HL-60 (cell line): Measurements from ENCODE around the gene SLC16A6.
A peak's percentile ranks its signal among the peaks of the same experiment; 100 is the strongest.
"Not testable (repeated sequence)": the region's sequence is repeated elsewhere in the genome, so short reads cannot be mapped to it uniquely, and the experiment has no call there.

ENCODE experiments used
- DNase-seq, 2 experiments: peaks; one replicate each; pipeline ENCODE4 v3.0.0-alpha.2; 2010 to 2020; ENCODE audit warnings: low read depth in 1 of 2, low spot score in 1 of 2
- H3K27ac ChIP-seq: fragments of 250-450 bp; sonication (Bioruptor Pico); replicated peaks from 2 replicates; pipeline ENCODE4 v1.5.1; 2020; ENCODE audit warnings: mild to moderate bottlenecking, moderate library complexity
- H3K27me3 ChIP-seq: fragments of 250-450 bp; sonication (Bioruptor Pico); 2 replicates; pipeline ENCODE4 v1.5.1; 2021; ENCODE audit warnings: mild to moderate bottlenecking, moderate library complexity; ENCODE audit not compliant: insufficient read depth, poor library complexity, severe bottlenecking
- H3K4me3 ChIP-seq: replicated peaks from 2 replicates; pipeline ENCODE4 v1.5.1; 2011; ENCODE audit warnings: mild to moderate bottlenecking, control low read depth, low read length; ENCODE audit not compliant: insufficient read depth
- CTCF ChIP-seq: IDR thresholded peaks from one replicate; pipeline ENCODE4 v1.5.1; 2011; ENCODE audit warnings: low read length, control low read depth, inconsistent platforms; ENCODE audit not compliant: insufficient read depth
- GABPA ChIP-seq: IDR thresholded peaks from 2 replicates; pipeline ENCODE4 v1.6.1; 2012; ENCODE audit warnings: low read depth
- POLR2AphosphoS5 ChIP-seq: IDR thresholded peaks from 2 replicates; pipeline ENCODE4 v1.6.1; 2012; ENCODE audit warnings: low read depth
- REST ChIP-seq: IDR thresholded peaks from 2 replicates; pipeline ENCODE4 v1.6.1; 2012; ENCODE audit warnings: low read depth; ENCODE audit not compliant: insufficient replicate concordance
- SPI1 ChIP-seq: IDR thresholded peaks from 2 replicates; pipeline ENCODE4 v1.6.1; 2012; ENCODE audit warnings: low read depth, mild to moderate bottlenecking, borderline replicate concordance

SLC16A6 gene

GRCh38 chr17:68263101-68263681 is 27.7 kb downstream of the SLC16A6 start:
- peak; percentile 43 to 62 for DNase-seq
- not testable (repeated sequence) for H3K27ac ChIP-seq

GRCh38 chr17:68262467-68262866 is 28.5 kb downstream of the SLC16A6 start:
- H3K4me3 ChIP-seq, H3K27me3 ChIP-seq, H3K27ac ChIP-seq, DNase-seq: not testable (repeated sequence)

More at GRCh38 chr17:68263101-68263681, 27.7 kb downstream of the SLC16A6 start:
- H3K4me3 ChIP-seq, H3K27me3 ChIP-seq: not testable (repeated sequence)

GRCh38 chr17:68260051-68260762 is 30.7 kb downstream of the SLC16A6 start:
- Histone ChIP-seq H3K27me3 (no peaks in the 10 kb centered on the region), H3K4me3 (no peak overlapping the region), H3K27ac (no peak overlapping the region)
- no peak for DNase-seq
- TF ChIP-seq CTCF (no peak), SPI1 (no peak), GABPA (no peak), REST (no peak), POLR2AphosphoS5 (no peak)

- not testable (repeated sequence) for H3K4me3 ChIP-seq, H3K27me3 ChIP-seq, DNase-seq
- H3K27ac ChIP-seq = peak overlapping the region; percentile 79
Observed at GRCh38 chr17:68259648-68259951, 31.3 kb downstream of the SLC16A6 start.

- H3K27ac ChIP-seq = peak overlapping the region; percentile 79
- H3K4me3 ChIP-seq, H3K27me3 ChIP-seq: not testable (repeated sequence)
- TF ChIP-seq POLR2AphosphoS5 = peak; percentile 43
- peak in 1 of 2 experiments; percentile 77 for DNase-seq
Observed at GRCh38 chr17:68258890-68259647, 31.9 kb downstream of the SLC16A6 start.

GRCh38 chr17:68257934-68258333 is 33.0 kb downstream of the SLC16A6 start:
- H3K4me3 ChIP-seq = no peak overlapping the region
- no peak overlapping the region; the same call in 1 of the 2 replicates for H3K27ac ChIP-seq

More at GRCh38 chr17:68257934-68258333, 33.0 kb downstream of the SLC16A6 start:
- no peak for DNase-seq
- no peaks in the 10 kb centered on the region for H3K27me3 ChIP-seq
- TF ChIP-seq SPI1 (no peak), GABPA (no peak), CTCF (no peak), POLR2AphosphoS5 (no peak), REST (no peak)
